HEK293 (cell line): ENCODE measurements around the gene CMAS.

ENCODE experiments used
- EGR2 ChIP-seq: fragments of 450-650 bp; formaldehyde crosslinking; IDR thresholded peaks from 2 replicates; pipeline ENCODE4 v1.5.1; 2016; ENCODE audit warnings: low read depth, missing biosample characterization, missing genetic modification characterization
- GLIS2 ChIP-seq: fragments of 450-650 bp; formaldehyde crosslinking; IDR thresholded peaks from 2 replicates; pipeline ENCODE4 v1.5.1; 2016; ENCODE audit warnings: missing biosample characterization, missing genetic modification characterization
- HIC1 ChIP-seq: fragments of 450-650 bp; formaldehyde crosslinking; IDR thresholded peaks from 2 replicates; pipeline ENCODE4 v1.5.1; 2016; ENCODE audit warnings: missing biosample characterization, missing genetic modification characterization
- INSM2 ChIP-seq: fragments of 450-650 bp; formaldehyde crosslinking; IDR thresholded peaks from 2 replicates; pipeline ENCODE4 v1.5.1; 2016; ENCODE audit warnings: missing biosample characterization, missing genetic modification characterization
- OSR2 ChIP-seq: fragments of 450-650 bp; formaldehyde crosslinking; IDR thresholded peaks from 2 replicates; pipeline ENCODE4 v1.5.1; 2016; ENCODE audit warnings: missing biosample characterization, missing genetic modification characterization
- REPIN1 ChIP-seq: fragments of 450-650 bp; formaldehyde crosslinking; IDR thresholded peaks from 2 replicates; pipeline ENCODE4 v1.5.1; 2017; ENCODE audit warnings: missing biosample characterization, missing genetic modification characterization, low read depth
- REST ChIP-seq: fragments of 450-650 bp; formaldehyde crosslinking; IDR thresholded peaks from 2 replicates; pipeline ENCODE4 v1.5.1; 2016; ENCODE audit warnings: missing biosample characterization, missing genetic modification characterization
- TCF7L2 ChIP-seq: IDR thresholded peaks from 2 replicates; pipeline ENCODE4 v1.6.1; 2011; ENCODE audit warnings: low read depth, mild to moderate bottlenecking, inconsistent platforms, low read length, moderate library complexity, borderline replicate concordance
- ZBTB20 ChIP-seq: fragments of 450-650 bp; formaldehyde crosslinking; IDR thresholded peaks from 2 replicates; pipeline ENCODE4 v1.5.1; 2016; ENCODE audit warnings: missing biosample characterization, missing genetic modification characterization
- ZBTB7A ChIP-seq: fragments of 450-650 bp; formaldehyde crosslinking; IDR thresholded peaks from 2 replicates; pipeline ENCODE4 v1.5.1; 2016; ENCODE audit warnings: low read depth, missing biosample characterization, missing genetic modification characterization
- ZFHX2 ChIP-seq: fragments of 450-650 bp; formaldehyde crosslinking; conservative IDR thresholded peaks from 2 replicates; pipeline ENCODE4 v1.5.1; 2016; ENCODE audit warnings: missing biosample characterization, missing genetic modification characterization
- ZNF10 ChIP-seq: fragments of 450-650 bp; formaldehyde crosslinking; IDR thresholded peaks from 2 replicates; pipeline ENCODE4 v1.5.1; 2017; ENCODE audit warnings: missing biosample characterization, missing genetic modification characterization
- ZNF214 ChIP-seq: fragments of 450-650 bp; formaldehyde crosslinking; IDR thresholded peaks from 2 replicates; pipeline ENCODE4 v1.5.1; 2017; ENCODE audit warnings: missing biosample characterization, mild to moderate bottlenecking, missing genetic modification characterization, borderline replicate concordance
- ZNF324 ChIP-seq: fragments of 450-650 bp; formaldehyde crosslinking; IDR thresholded peaks from 2 replicates; pipeline ENCODE4 v1.5.1; 2016; ENCODE audit warnings: missing biosample characterization, missing genetic modification characterization
- ZNF366 ChIP-seq: fragments of 450-650 bp; formaldehyde crosslinking; conservative IDR thresholded peaks from 2 replicates; pipeline ENCODE4 v1.5.1; 2016; ENCODE audit warnings: missing biosample characterization, missing genetic modification characterization
- ZNF37A ChIP-seq: fragments of 450-650 bp; IDR thresholded peaks from 2 replicates; pipeline ENCODE4 v1.5.1; 2018; ENCODE audit warnings: missing biosample characterization, missing genetic modification characterization
- ZNF398 ChIP-seq: fragments of 450-650 bp; formaldehyde crosslinking; IDR thresholded peaks from 2 replicates; pipeline ENCODE4 v1.5.1; 2017; ENCODE audit warnings: missing biosample characterization, missing genetic modification characterization
- ZNF416 ChIP-seq: fragments of 450-650 bp; formaldehyde crosslinking; IDR thresholded peaks from 2 replicates; pipeline ENCODE4 v1.5.1; 2016; ENCODE audit warnings: missing biosample characterization, missing genetic modification characterization
- ZNF433 ChIP-seq: fragments of 450-650 bp; formaldehyde crosslinking; IDR thresholded peaks from 2 replicates; pipeline ENCODE4 v1.5.1; 2016; ENCODE audit warnings: missing biosample characterization, missing genetic modification characterization, low read depth
- ZNF473 ChIP-seq: fragments of 450-650 bp; formaldehyde crosslinking; IDR thresholded peaks from 2 replicates; pipeline ENCODE4 v1.5.1; 2017; ENCODE audit warnings: missing biosample characterization, missing genetic modification characterization
- ZNF596 ChIP-seq: fragments of 450-650 bp; IDR thresholded peaks from 2 replicates; pipeline ENCODE4 v1.5.0; 2018; ENCODE audit warnings: missing biosample characterization, mild to moderate bottlenecking, missing genetic modification characterization, moderate library complexity
- ZNF621 ChIP-seq: fragments of 450-650 bp; formaldehyde crosslinking; IDR thresholded peaks from 2 replicates; pipeline ENCODE4 v1.5.1; 2017; ENCODE audit warnings: missing biosample characterization, missing genetic modification characterization
- ZNF747 ChIP-seq: fragments of 450-650 bp; formaldehyde crosslinking; IDR thresholded peaks from 2 replicates; pipeline ENCODE4 v1.5.1; 2016; ENCODE audit warnings: missing biosample characterization, missing genetic modification characterization
- ZNF792 ChIP-seq: fragments of 450-650 bp; formaldehyde crosslinking; IDR thresholded peaks from 2 replicates; pipeline ENCODE4 v1.5.1; 2016; ENCODE audit warnings: missing biosample characterization, missing genetic modification characterization
- ZNF843 ChIP-seq: fragments of 450-650 bp; formaldehyde crosslinking; IDR thresholded peaks from 2 replicates; pipeline ENCODE4 v1.5.1; 2016; ENCODE audit warnings: missing biosample characterization, missing genetic modification characterization
- TF ChIP-seq, protein P1 (sequence below): fragments of 450-650 bp; formaldehyde crosslinking; IDR thresholded peaks from 2 replicates; pipeline ENCODE4 v1.5.1; 2016; ENCODE audit warnings: missing biosample characterization, missing genetic modification characterization
- TF ChIP-seq, protein P2 (sequence below): fragments of 450-650 bp; formaldehyde crosslinking; IDR thresholded peaks from 2 replicates; pipeline ENCODE4 v1.5.1; 2017; ENCODE audit warnings: missing biosample characterization, missing genetic modification characterization

Gene CMAS

DNA sequence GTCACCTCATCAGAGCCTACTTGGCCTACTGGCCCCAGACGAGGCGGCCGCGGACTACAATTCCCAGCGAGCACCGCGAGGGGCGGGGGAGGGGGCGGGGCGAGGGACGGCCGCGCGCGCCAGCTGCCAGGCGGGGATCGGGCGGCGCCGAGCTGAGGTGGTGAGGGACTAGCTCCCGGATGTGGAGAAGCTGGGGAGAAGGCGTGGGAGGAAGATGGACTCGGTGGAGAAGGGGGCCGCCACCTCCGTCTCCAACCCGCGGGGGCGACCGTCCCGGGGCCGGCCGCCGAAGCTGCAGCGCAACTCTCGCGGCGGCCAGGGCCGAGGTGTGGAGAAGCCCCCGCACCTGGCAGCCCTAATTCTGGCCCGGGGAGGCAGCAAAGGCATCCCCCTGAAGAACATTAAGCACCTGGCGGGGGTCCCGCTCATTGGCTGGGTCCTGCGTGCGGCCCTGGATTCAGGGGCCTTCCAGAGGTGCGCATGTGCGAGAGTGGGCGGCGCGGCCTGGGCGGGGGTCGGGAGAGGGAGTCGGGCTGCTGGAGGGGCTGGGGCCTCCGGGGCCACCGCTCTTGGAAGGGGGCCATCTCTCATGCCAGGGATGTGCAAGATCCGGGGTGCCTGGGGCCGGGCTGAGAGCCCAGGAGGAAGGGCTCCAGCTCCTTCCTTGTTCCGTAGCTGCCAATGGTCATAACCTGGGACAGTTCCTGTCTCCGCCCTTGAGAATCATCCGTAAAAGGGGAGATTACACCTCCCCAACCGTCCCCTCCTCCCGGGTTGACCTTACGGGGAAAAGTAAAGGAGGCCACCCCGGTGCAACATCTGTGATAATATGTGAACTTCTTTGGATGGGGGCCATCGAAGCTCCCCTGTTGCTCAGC is at the start of gene CMAS (continued):
- TF ChIP-seq ZNF747 (tag by site-specific recombination), result no peak
- no peak for TF ChIP-seq ZNF214 (tag by site-specific recombination)
- TF ChIP-seq REPIN1 (tag by site-specific recombination), result no peak
- TF ChIP-seq INSM2, result no peak
- peak; percentile 51; the same call in 1 of the 2 replicates for TF ChIP-seq ZNF324 (tag by site-specific recombination)
- TF ChIP-seq ZNF416 (tag by site-specific recombination), result no peak
- peak; percentile 84; the same call in 1 of the 2 replicates for TF ChIP-seq ZNF10 (tag by site-specific recombination)
- TF ChIP-seq ZNF433 (tag by site-specific recombination), result no peak
- no peak for TF ChIP-seq ZNF37A (tag by site-specific recombination)
- TF ChIP-seq TCF7L2, result no peak
- TF ChIP-seq ZNF398 (tag by site-specific recombination), result 0 out of 2 replicates have a peak, but pooled peaks have one; percentile 18
- no peak; the same call in 1 of the 2 replicates for TF ChIP-seq OSR2 (tag by site-specific recombination)
- TF ChIP-seq, protein P1, sequence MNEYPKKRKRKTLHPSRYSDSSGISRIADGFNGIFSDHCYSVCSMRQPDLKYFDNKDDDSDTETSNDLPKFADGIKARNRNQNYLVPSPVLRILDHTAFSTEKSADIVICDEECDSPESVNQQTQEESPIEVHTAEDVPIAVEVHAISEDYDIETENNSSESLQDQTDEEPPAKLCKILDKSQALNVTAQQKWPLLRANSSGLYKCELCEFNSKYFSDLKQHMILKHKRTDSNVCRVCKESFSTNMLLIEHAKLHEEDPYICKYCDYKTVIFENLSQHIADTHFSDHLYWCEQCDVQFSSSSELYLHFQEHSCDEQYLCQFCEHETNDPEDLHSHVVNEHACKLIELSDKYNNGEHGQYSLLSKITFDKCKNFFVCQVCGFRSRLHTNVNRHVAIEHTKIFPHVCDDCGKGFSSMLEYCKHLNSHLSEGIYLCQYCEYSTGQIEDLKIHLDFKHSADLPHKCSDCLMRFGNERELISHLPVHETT, result no peak
- peak; percentile 82 for TF ChIP-seq EGR2 (tag by site-specific recombination)
- TF ChIP-seq GLIS2 (tag by site-specific recombination), result peak; percentile 75
- TF ChIP-seq ZNF596 (tag by site-specific recombination), result no peak
- no peak for TF ChIP-seq ZBTB7A (tag by site-specific recombination)
- no peak for TF ChIP-seq ZNF792
- TF ChIP-seq HIC1 (tag by site-specific recombination), result no peak
- no peak for TF ChIP-seq ZNF473 (tag by site-specific recombination)
- TF ChIP-seq, protein P2, sequence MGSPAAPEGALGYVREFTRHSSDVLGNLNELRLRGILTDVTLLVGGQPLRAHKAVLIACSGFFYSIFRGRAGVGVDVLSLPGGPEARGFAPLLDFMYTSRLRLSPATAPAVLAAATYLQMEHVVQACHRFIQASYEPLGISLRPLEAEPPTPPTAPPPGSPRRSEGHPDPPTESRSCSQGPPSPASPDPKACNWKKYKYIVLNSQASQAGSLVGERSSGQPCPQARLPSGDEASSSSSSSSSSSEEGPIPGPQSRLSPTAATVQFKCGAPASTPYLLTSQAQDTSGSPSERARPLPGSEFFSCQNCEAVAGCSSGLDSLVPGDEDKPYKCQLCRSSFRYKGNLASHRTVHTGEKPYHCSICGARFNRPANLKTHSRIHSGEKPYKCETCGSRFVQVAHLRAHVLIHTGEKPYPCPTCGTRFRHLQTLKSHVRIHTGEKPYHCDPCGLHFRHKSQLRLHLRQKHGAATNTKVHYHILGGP, result no peak
- TF ChIP-seq ZNF366 (tag by site-specific recombination), result no peak
- TF ChIP-seq ZBTB20 (tag by site-specific recombination), result peak; percentile 92
- TF ChIP-seq ZNF843 (tag by site-specific recombination), result 0 out of 2 replicates have a peak, but pooled peaks have one; percentile 33
- peak; percentile 90 for TF ChIP-seq REST (tag by site-specific recombination)
- peak; percentile 90 for TF ChIP-seq ZFHX2 (tag by site-specific recombination)
- TF ChIP-seq ZNF621 (tag by site-specific recombination), result no peak
